GM18951 (cell line): ENCODE measurements around the gene ZFPL1.

Experiments
- POLR2A ChIP-seq: IDR thresholded peaks from 4 replicates; pipeline ENCODE4 v1.6.1; 2011; ENCODE audit warnings: mild to moderate bottlenecking; ENCODE audit not compliant: insufficient read length, insufficient read depth; ENCODE audit errors: extremely low read depth
- in situ Hi-C: fragments of 300-500 bp; cut with MboI; formaldehyde crosslinking; loops from one replicate; pipeline ENCODE4 v1.12.0; 2022; ENCODE audit warnings: low sequenced_read_pairs, mixed read lengths, inconsistent platforms; ENCODE audit not compliant: unreplicated experiment

The ZFPL1 gene

DNA sequence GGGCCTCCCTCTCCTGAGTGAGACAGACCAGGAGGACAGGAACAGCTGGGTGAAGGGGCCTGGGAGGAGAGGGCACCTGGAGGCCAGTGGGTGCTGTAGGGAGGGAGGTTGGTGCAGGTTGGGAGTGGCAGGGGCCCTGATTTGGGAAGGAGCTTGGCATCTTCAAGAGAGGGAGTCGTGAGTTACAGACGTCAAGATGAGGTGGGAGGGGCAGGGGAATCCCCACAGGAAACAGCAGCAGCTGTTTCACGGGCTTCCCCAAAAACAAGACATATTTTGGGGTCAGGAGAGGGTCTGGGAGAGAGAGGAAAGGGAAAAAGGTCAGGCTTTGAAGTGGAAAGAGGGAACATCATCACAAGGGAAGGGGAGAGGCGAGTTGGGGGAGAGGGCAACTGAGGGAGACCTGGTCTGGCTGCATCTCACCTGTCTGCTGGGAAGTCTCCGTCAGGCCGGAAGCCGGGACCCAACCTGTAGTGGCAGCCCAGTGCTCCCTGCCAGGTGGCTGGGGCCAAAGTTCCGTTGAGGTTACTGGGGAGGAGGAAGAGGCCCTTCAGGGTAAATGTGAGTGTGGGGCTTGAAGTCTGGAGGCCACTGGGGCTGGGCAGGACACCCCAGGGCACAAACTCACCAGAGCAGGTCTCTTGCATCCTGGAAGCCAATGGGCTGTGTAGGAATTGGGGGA lies 30.1 kb upstream of the ZFPL1 start:
- TF ChIP-seq POLR2A: no peak
- in situ Hi-C loops: no loop called here

DNA sequence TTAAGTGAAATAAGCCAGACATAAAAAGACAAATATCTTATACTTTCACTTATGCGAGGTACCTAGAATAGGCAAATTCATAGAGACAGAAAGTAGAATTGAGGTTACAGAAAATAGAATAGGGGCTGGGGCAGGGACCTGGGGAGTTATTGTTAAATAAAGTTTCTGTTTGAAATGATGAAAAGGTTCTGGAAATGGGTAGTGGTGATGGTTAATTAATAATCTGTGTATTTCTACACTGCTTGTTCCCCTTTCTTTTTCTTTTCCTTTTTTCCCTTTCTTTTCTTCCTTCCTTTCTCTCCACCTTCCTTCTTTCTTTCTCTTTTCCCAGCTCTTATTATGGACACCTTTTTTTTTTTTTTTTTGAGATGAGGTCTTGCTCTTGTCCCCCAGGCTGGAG lies 28.5 kb upstream of the ZFPL1 start:
- TF ChIP-seq POLR2A: no peak
- in situ Hi-C loops: no loop called here

DNA sequence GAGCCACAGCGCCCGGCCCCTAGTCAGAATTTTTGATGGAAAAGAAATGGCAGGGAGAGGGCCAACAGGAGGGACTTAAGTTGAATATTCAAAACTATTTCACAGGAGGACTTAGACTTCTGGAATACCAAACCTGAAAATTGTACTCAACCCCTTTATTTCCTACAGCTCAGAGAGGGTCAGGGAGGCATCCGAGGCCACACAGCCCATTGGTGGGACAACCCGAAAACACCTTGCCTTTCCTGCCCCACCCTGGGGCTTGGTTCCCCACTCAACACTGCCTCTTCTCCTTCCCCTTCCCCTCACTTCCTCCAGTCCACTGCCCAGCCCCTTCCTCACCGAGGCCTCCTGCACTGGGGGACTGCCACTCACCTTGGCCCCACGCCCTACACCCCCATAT lies 27.0 kb upstream of the ZFPL1 start:
- in situ Hi-C loops: no loop called here
- no peak for TF ChIP-seq POLR2A

DNA sequence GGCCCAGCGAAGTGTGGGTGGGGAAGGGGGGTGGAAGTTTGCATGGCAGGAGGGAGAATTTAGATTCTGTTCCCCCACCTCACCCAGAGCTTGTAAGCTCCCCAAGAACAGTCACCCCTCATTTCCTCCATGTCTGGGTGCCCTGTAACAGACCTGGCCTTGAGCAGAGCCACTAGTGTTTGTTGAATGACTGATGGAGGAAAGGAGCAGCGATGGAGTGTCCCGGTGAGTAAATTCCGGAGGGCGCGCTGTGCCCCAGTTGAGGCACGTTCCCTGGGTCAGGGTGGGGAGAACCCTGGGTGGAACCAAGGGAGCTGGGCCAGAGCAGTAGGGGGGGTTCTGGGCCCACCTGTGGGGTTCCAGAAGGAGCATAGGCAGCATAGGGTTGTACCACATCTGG lies 26.5 kb upstream of the ZFPL1 start:
- no peak for TF ChIP-seq POLR2A
- in situ Hi-C loops: no loop called here

DNA sequence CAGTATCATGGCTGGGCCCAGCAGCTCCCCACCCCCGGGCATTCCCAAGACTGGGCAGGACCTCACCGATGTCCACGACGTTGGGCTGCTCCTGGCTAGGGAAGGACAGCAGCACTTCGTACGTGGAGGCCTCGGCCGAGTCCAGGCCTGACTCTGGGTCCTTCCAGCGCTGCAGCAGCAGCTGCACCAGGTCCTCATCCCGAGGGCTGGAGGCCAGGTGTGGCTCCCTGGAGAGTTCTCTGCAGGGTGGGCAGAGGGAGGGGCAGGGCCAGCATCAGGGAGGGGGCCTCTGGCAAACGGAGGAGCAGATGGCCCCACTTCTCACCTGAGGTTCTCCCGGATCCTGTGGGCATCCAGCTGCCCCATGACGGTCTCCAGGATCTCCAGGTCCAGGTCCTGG lies 26.0 kb upstream of the ZFPL1 start:
- in situ Hi-C loops: no loop called here
- TF ChIP-seq POLR2A: no peak

DNA sequence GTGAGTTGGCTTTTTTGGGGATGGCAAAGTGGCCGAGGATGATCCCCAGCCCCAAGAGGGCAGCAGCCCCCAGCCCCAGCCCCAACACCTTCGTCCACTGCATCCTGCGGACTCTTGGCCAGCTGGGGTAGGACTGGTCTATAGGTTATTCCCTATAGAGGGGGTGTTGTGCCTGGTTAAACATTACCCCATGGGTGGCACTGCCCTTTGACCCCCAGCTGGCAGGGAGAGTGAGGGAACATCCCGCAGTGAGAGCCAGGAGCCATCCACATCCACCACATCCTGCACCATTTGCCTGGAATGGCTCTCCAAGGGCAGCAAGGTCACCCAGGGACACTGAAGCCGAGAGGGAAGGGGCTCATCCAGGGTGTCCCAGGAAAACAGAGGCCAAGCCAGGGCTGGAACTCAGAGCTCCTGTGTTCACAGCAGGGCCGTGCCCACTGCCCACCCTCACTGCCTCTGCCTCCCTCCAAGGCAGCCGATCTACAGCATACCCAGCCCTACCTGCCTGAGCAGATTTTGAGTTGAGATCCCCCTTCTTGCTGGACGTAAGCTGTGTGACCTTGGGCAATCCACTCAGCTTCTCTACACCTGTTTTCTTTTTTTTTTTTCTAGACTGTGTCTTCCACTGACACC lies 25.5 kb upstream of the ZFPL1 start, which contains the start of gene NAALADL1:
NAALADL1 (minus strand) TSS at position 135 of the 636 bp plus-strand sequence; CDS start at position 103, 32 bp downstream.
- no peak for TF ChIP-seq POLR2A
- in situ Hi-C loops: no loop called here

DNA sequence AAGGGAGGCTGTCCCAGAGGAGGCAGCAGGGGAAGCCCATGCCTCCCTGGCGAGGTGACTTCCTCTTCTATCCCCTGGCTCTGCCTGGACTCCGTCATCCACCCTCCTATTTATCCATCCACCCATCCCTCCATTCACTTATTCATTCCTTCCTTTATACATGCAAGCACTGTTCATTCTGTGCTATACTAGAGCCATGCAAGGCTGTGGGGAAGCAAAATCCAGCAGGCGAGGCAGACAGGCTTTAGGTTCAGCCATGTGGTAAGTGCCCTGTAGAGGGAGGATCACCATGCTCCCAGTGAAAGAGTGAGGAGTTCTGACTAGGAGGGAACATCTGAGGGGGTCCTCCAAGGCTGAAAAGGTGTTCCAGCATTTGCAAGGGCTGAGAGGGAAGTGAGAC lies 24.5 kb upstream of the ZFPL1 start:
- in situ Hi-C loops: no loop called here
- TF ChIP-seq POLR2A: no peak

DNA sequence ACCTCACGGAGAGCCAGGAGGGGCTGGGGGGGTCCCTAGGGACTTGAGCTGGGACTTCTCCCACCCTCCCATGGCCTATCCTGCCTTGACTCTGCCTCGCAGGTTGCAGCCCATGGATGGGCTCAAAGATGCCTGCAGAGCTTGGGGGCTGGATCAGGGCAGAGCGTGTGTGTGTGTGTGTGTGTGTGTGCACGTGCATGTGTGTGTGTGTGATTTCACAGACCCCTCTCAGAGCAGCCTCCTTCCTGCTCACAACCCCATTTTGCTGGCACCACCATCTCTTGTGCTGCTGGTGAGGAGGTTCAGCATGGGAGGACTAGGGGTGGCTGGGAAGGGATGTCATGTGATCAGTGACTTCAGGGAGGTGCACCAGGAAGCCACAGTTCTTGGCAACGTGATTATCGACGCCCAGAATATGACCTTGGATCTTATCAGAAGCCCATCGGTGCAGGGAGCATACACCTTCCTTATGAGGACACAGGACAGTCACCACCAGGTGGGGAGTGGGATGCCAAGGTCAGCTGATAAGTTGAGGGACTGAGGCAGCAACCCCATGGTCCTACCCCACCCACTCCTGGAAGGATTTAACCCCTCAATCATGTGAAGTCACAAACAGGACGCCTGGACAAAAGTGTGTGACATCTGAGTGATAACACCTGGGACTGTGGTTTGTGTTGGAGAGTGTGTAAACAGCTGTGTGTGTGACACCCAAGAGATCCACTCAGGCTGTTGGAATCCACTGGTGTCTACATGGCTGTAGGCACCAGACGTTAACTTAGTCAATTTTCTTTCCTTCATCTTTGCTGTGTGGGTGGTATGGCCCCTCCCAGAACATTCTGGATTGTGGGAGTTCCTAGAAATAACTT lies 23.8 kb upstream of the ZFPL1 start:
- in situ Hi-C loops: no loop called here
- no peak for TF ChIP-seq POLR2A

DNA sequence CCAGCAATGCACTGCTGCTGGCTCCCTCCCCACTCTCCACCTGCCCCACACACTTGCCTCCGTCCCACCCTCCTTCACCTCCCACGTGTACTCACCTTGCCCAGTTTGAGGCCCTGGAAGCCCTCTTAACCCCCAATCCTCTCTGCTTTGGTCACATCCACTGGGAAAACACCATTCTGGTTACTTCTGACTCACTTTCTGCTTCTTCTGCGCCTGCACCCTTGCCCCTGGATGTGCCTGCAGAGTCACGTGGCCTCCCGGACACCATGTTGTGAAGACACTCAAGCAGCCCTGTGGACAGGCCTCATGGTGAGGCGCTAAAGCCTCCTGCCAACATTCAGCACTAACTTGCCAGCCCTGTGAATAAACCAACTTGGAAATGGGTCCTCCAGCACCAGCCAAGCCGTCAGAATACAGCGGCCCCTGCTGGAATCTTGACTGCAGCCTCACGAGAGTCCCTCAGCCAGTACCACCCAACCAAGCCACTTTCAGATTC lies 23.1 kb upstream of the ZFPL1 start:
- TF ChIP-seq POLR2A: no peak
- in situ Hi-C loops: no loop called here

DNA sequence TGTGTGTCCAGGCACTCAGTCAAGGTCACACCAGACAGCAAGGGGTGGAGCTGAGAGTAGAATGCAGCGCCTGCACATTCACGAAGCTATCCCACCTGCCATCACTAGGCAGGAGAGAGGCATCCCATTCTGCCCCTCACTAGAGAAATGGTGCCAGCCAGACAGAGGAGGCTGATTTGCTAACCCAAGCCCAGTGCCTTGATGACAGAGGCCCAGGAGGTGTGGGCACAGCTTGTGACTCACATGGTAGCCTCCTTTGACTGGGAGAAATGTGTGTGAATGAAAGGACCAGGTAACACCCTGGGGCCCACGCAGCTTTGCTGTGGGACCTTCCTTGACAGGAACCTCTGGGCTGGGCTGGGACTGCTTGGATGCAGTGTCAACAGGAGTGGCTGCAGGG lies 20.5 kb upstream of the ZFPL1 start:
- in situ Hi-C loops: no loop called here
- no peak for TF ChIP-seq POLR2A

DNA sequence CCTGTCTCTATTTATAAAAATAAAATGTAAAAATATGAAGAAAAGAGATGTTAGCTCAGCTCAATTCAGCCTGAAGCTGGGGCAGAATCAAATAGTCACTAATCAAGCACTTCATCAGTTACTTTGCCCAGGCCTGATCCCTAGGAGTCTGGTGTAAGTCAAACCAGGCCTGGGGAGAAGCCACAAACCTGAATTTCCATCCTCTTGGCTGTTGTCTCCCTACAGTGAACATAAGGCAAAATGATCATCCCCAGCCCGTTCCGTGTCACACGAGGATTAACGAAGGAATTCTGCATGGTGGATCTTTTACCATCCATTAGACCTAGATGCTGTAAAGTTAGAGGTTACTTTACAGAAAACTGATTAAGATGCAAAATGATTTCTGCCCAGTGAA lies 19.2 kb upstream of the ZFPL1 start:
- in situ Hi-C loops: no loop called here

DNA sequence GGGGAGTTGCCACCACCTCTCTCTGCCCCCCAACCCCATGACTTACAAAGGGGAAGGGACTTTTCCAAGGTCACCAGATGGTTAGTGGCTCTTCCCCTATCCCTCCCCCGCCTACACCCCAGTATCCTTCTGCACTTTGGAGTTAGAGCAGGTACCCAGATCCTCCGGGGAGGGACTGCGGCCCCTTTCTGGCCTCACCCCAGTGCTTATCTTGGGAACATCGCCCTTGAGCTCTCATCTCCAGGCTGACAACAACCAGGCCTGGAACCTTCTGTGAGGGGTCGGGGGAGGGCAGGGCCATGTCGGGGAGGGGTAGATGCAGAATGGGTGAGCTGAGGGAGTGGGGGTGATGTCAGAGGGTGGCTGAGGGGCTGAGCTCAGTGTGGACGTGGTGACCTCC lies 18.2 kb upstream of the ZFPL1 start:
- in situ Hi-C loops: no loop called here
- TF ChIP-seq POLR2A: no peak

More for the DNA sequence above, 19.2 kb upstream of the ZFPL1 start:
- no peak for TF ChIP-seq POLR2A

DNA sequence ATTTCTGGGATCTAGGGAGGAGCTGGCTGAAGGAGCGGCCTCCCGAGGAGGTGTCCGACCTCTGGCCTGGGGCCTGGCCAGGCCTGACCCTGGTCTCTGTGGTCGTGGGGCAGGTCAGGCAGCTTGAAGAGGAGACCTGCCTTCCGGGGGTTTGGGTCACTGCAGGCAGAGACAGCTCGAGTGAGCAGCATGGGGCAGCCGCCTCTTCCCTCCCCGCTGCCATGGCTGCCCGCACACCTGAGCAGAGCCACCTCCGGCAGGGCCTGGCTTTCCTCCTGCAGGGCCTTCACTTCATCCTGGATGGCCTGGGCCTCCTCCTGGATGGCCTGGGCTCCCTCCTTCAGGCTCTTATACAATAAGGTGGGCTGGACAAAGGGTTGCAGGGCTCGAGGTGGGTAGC lies 17.7 kb upstream of the ZFPL1 start:
- no peak for TF ChIP-seq POLR2A
- in situ Hi-C loops: no loop called here
